ENCODE measurements around the gene MACROD2. TPM values are rescaled to one million over a fixed set of nuclear protein-coding genes. Genes with fewer than 3 reads are reported as not detected.

MACROD2 gene
- total and polyA plus RNA-seq, 2 donors (not counting 1 experiment from before 2014, with no cell fraction given) = 5.3 to 6.7 TPM

GRCh38 chr20:14913896-14914620, 918.7 kb downstream of the MACROD2 start:
- Histone ChIP-seq H2AFZ (ENCODE audit: insufficient read depth, low read depth, low read length, poor library complexity, severe bottlenecking) (no peak overlapping the region), H3K79me2 (ENCODE audit: control insufficient read depth, insufficient read depth, low read length) (no peaks in the 10 kb centered on the region), H3K4me2 (replicated peaks; ENCODE audit: low read depth, low read length, poor library complexity, severe bottlenecking) (no peak overlapping the region), H3K36me3 (replicated peaks in 1 of 2; ENCODE audit: control extremely low read depth in 1 of 2, control insufficient read depth in 1 of 2, extremely low read depth in 1 of 2, insufficient read depth in 2 of 2, low read length in 1 of 2) (no peaks in the 10 kb centered on the region), H3K4me3 (ENCODE audit: control extremely low read depth in 1 of 5, extremely low read depth in 1 of 5, insufficient read depth in 1 of 5, low read depth in 2 of 5, low read length in 4 of 5) (no peak overlapping the region), H3K27me3 (replicated peaks in 1 of 4; ENCODE audit: control extremely low read depth in 1 of 4, control insufficient read depth in 3 of 4, insufficient read depth in 4 of 4, low read length in 3 of 4) (no peaks in the 10 kb centered on the region), H3K4me1 (ENCODE audit: control insufficient read depth in 2 of 2, insufficient read depth in 2 of 2, low read length in 2 of 2) (no peaks in the 10 kb centered on the region), H4K20me1 (ENCODE audit: control insufficient read depth, insufficient read depth, low read length, poor library complexity, severe bottlenecking) (no peaks in the 10 kb centered on the region), H3K9ac (ENCODE audit: low read length) (no peak overlapping the region), H3K9me3 (ENCODE audit: control extremely low read depth in 1 of 3, control insufficient read depth in 2 of 3, insufficient read depth in 1 of 3, low read length in 2 of 3) (peaks cover 0 to 3% (median 2%) of the 10 kb centered on the region in 3 donors), H3K27ac (ENCODE audit: low read length in 2 of 2) (no peak overlapping the region)
- Mint-ChIP-seq H3K9me3 (ENCODE audit: insufficient read depth) (no peaks in the 10 kb centered on the region), H3K4me1 (no peaks in the 10 kb centered on the region), H3K4me3 (no peak overlapping the region), H3K27ac (no peak overlapping the region), H3K27me3 (peaks cover 22% of the 10 kb centered on the region)
- TF ChIP-seq EZH2 (IDR thresholded peaks at IDR 0.05; ENCODE audit: borderline replicate concordance, insufficient read depth, low read depth, low read length, poor library complexity, severe bottlenecking) = no peak
- TF ChIP-seq CTCF (IDR thresholded peaks at IDR 0.05) = no peak
- ATAC-seq (ENCODE audit: low read depth) = no peak
- 66% methylated on average over 3 of the region's 6 CpGs for WGBS (ENCODE audit: insufficient coverage)
- ChIA-PET CTCF (interaction anchor here (0.6 kb wide), 1 partner anchor 1690 kb away, joined by 5 read pairs; no protein-coding TSS in a partner anchor), POLR2A (no interaction called here)
- intact Hi-C loops (cut with micrococcal nuclease) = no loop called here
- DNase-seq = no peak

GRCh38 chr20:14914633-14915032, 919.3 kb downstream of the MACROD2 start:
- Histone ChIP-seq H3K4me1 (ENCODE audit: control insufficient read depth in 2 of 2, insufficient read depth in 2 of 2, low read length in 2 of 2) (no peaks in the 10 kb centered on the region), H3K27me3 (replicated peaks in 1 of 4; ENCODE audit: control extremely low read depth in 1 of 4, control insufficient read depth in 3 of 4, insufficient read depth in 4 of 4, low read length in 3 of 4) (no peaks in the 10 kb centered on the region), H3K4me3 (ENCODE audit: control extremely low read depth in 1 of 5, extremely low read depth in 1 of 5, insufficient read depth in 1 of 5, low read depth in 2 of 5, low read length in 4 of 5) (no peak overlapping the region), H3K9me3 (ENCODE audit: control extremely low read depth in 1 of 3, control insufficient read depth in 2 of 3, insufficient read depth in 1 of 3, low read length in 2 of 3) (peaks cover 0 to 3% (median 2%) of the 10 kb centered on the region in 3 donors), H2AFZ (ENCODE audit: insufficient read depth, low read depth, low read length, poor library complexity, severe bottlenecking) (no peak overlapping the region), H3K9ac (ENCODE audit: low read length) (no peak overlapping the region), H3K79me2 (ENCODE audit: control insufficient read depth, insufficient read depth, low read length) (no peaks in the 10 kb centered on the region), H4K20me1 (ENCODE audit: control insufficient read depth, insufficient read depth, low read length, poor library complexity, severe bottlenecking) (no peaks in the 10 kb centered on the region), H3K27ac (ENCODE audit: low read length in 2 of 2) (no peak overlapping the region), H3K36me3 (replicated peaks in 1 of 2; ENCODE audit: control extremely low read depth in 1 of 2, control insufficient read depth in 1 of 2, extremely low read depth in 1 of 2, insufficient read depth in 2 of 2, low read length in 1 of 2) (no peaks in the 10 kb centered on the region), H3K4me2 (replicated peaks; ENCODE audit: low read depth, low read length, poor library complexity, severe bottlenecking) (no peak overlapping the region)
- ChIA-PET CTCF (no interaction called here), POLR2A (no interaction called here)
- no CpG with 5 or more reads among the region's 2 CpGs for WGBS (ENCODE audit: insufficient coverage)
- H3K9me3 Mint-ChIP-seq (ENCODE audit: insufficient read depth) = no peaks in the 10 kb centered on the region
- H3K4me1 Mint-ChIP-seq = peaks cover 2% of the 10 kb centered on the region
- H3K27ac Mint-ChIP-seq = no peak overlapping the region
- ATAC-seq (ENCODE audit: low read depth) (no peak), DNase-seq (no peak)
- no peak for TF ChIP-seq EZH2 (IDR thresholded peaks at IDR 0.05; ENCODE audit: borderline replicate concordance, insufficient read depth, low read depth, low read length, poor library complexity, severe bottlenecking)
- TF ChIP-seq CTCF (IDR thresholded peaks at IDR 0.05) = no peak
- H3K27me3 Mint-ChIP-seq = peaks cover 27% of the 10 kb centered on the region
- intact Hi-C loops (cut with micrococcal nuclease) = no loop called here
- no peak overlapping the region for H3K4me3 Mint-ChIP-seq
